Central memory CD8-positive, alpha-beta T cell (primary cell): Measurements from ENCODE around the gene ITPR2.

ENCODE experiments used
- ATAC-seq: fragments of 150-1000 bp; cut with Tn5 transposase; replicated peaks from 2 replicates; pipeline ENCODE4 v1.10.0; 2022; ENCODE audit warnings: mild to moderate bottlenecking, moderate FRiP score, moderate number of reproducible peaks; ENCODE audit not compliant: poor library complexity, severe bottlenecking; ENCODE audit errors: extremely low read depth
- DNase-seq, 2 donors: peaks; one replicate each; pipeline ENCODE4 v3.0.0; 2021; ENCODE audit warnings: low spot score in 2 of 2
- H3K27ac Mint-ChIP-seq: one replicate; pipeline ENCODE4 v1.8.0; 2022; ENCODE audit warnings: low read depth, mild to moderate bottlenecking, moderate library complexity, mixed read lengths
- H3K27me3 Mint-ChIP-seq: one replicate; pipeline ENCODE4 v1.8.0; 2022; ENCODE audit warnings: mixed read lengths
- H3K36me3 Mint-ChIP-seq: one replicate; pipeline ENCODE4 v1.8.0; 2022; ENCODE audit warnings: mild to moderate bottlenecking, moderate library complexity, mixed read lengths; ENCODE audit not compliant: insufficient read depth
- H3K4me1 Mint-ChIP-seq: one replicate; pipeline ENCODE4 v1.8.0; 2022; ENCODE audit warnings: mixed read lengths
- H3K4me3 Mint-ChIP-seq: one replicate; pipeline ENCODE4 v1.8.0; 2022; ENCODE audit warnings: mild to moderate bottlenecking, moderate library complexity, mixed read lengths
- H3K9me3 Mint-ChIP-seq: one replicate; pipeline ENCODE4 v1.8.0; 2022; ENCODE audit warnings: mixed read lengths

The ITPR2 gene

DNA sequence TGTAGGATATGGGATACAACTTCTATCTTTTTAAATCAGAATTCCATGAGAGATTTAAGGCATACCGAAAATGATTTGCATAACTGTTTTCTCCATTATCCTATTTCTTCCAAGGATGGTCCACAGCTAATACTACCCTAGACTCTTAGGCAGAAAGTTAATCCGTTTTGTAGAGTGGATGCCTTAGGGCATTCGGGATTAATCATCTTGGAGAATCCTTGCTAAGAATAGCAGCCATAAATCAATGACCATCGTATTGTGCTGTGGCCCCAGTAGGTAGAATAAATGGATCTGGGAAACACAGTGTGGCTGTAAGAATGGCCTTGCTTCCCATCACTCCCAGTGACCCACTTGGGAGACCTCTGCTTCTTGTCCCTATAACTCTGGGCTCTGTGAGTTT is 538.0 kb downstream of the ITPR2 start:
- H3K27me3 Mint-ChIP-seq, result no peaks in the 10 kb centered on the region
- H3K27ac Mint-ChIP-seq, result no peak overlapping the region
- ATAC-seq (no peak), DNase-seq (no peak)
- peaks cover 18% of the 10 kb centered on the region for H3K4me1 Mint-ChIP-seq
- no peaks in the 10 kb centered on the region for H3K36me3 Mint-ChIP-seq
- peaks cover 5% of the 10 kb centered on the region for H3K9me3 Mint-ChIP-seq
- H3K4me3 Mint-ChIP-seq, result no peak overlapping the region

- Mint-ChIP-seq H3K4me1 (peaks cover 5% of the 10 kb centered on the region), H3K27me3 (no peaks in the 10 kb centered on the region), H3K36me3 (no peaks in the 10 kb centered on the region), H3K9me3 (peaks cover 5% of the 10 kb centered on the region), H3K27ac (no peak overlapping the region), H3K4me3 (no peak overlapping the region)
- DNase-seq, result no peak
- ATAC-seq, result no peak
These were observed 539.4 kb downstream of the ITPR2 start for GRCh38 chr12:26293612-26294011.

DNA sequence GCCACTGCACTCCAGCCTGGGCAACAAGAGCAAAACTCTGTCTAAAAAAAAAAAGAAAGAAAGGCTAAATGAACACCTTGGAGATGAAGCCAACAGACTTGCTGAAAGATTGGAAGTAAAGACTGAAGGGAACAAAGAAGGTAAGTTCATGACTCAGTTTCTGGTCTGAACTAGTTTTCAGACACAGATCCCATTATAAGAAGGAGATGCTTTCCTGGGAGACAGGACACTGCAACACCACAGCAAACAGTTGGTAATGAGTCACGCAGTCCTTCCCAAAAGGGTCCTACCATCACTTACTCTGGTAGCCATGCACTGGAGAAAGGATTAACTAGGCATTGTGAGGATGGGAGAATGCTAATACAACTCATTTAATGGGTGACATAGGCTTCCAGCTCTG is 540.4 kb downstream of the ITPR2 start:
- H3K27ac Mint-ChIP-seq, result no peak overlapping the region
- H3K36me3 Mint-ChIP-seq, result no peaks in the 10 kb centered on the region
- no peak overlapping the region for H3K4me3 Mint-ChIP-seq
- DNase-seq (no peak), ATAC-seq (no peak)
- H3K9me3 Mint-ChIP-seq, result peaks cover 5% of the 10 kb centered on the region
- no peaks in the 10 kb centered on the region for H3K27me3 Mint-ChIP-seq
- no peaks in the 10 kb centered on the region for H3K4me1 Mint-ChIP-seq

DNA sequence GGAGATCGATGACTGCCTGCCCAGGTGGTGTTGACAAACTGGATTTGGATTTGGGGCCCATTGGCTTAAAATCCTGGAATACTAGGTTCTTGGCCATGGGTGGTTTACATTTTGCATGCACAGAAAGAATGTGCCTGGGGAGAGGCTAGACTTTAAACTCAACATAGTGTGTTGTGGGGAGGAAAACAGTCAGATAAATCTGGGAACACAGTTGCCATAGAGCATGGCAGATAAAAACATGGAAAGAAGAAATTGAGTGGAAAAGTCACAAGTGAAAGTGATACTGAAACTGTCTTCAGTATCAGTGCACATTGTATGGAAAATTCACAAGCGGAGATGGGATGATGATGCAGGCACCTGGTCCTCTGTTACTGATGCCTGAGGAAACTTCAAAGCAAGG is 542.4 kb downstream of the ITPR2 start:
- Mint-ChIP-seq H3K9me3 (no peaks in the 10 kb centered on the region), H3K4me1 (no peaks in the 10 kb centered on the region), H3K4me3 (no peak overlapping the region), H3K27ac (no peak overlapping the region), H3K27me3 (no peaks in the 10 kb centered on the region), H3K36me3 (no peaks in the 10 kb centered on the region)
- DNase-seq, result no peak
- ATAC-seq, result no peak

DNA sequence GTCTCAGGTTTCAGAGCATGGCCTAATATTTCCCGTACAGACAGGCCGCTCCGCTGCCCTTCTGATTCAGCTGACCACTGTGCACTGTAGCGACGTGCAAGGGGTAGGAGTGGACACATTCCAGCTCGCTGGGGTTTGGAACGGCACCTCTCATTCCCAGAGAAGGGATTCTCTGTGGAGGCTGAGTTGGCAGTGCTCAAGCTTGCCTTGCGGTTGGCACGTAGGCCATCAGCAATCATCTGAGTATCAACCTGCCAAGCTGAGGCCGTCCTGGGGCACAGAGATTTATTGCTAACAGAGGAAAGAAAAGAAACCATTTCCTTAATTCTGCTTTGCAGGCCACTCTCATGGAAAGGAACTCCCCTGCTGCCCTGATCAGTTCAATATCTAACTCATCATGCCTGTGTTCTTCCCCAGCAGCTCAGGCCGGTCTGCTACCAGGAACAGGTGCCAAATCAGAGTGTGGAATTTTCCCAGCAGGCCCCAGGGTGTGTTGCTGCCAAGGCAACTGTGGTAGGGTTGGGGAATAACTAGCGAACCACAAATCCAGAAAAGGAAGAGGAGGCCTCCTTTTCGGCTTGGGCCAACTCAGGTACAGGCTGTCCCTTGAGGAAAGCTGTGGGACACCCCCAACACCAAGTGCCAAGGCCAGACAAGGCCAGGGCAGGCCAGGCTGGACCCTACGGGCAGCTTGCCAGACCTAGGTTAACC is 545.2 kb downstream of the ITPR2 start:
- H3K36me3 Mint-ChIP-seq, result no peaks in the 10 kb centered on the region
- H3K27ac Mint-ChIP-seq, result no peak overlapping the region
- DNase-seq, result no peak
- H3K9me3 Mint-ChIP-seq, result no peaks in the 10 kb centered on the region
- H3K4me3 Mint-ChIP-seq, result no peak overlapping the region
- no peaks in the 10 kb centered on the region for H3K27me3 Mint-ChIP-seq
- ATAC-seq, result no peak
- H3K4me1 Mint-ChIP-seq, result no peaks in the 10 kb centered on the region
